ENCODE measurements around the gene SLC35F6.
"Not testable (repeated sequence)": the region's sequence is repeated elsewhere in the genome, so short reads cannot be mapped to it uniquely, and the experiment has no call there.

SLC35F6 gene

DNA sequence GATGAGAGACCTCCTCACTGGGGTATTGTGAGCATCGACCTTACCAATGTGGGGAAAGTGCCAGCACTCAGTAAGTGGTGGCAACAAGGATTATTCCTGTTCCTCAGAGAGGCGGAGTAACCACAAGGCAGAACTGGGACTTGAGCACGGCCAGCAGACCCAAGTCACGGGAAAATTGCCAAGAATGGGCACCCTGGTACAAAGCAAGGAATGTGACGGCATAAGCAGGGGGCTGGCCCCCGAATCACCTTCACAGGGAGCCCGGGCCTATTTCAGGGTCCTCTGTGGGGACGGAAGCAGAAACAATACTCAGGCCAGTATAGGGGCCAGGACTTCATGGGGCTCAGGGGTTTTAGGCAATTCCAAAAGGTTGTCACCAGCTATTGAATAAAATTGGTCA is 47.2 kb downstream of the SLC35F6 start:
- Histone ChIP-seq H3K27me3 (ENCODE audit: control insufficient read depth, insufficient read depth, low read length) (no peaks in the 10 kb centered on the region), H3K4me1 (ENCODE audit: control insufficient read depth, insufficient read depth, low read length) (no peaks in the 10 kb centered on the region), H3K36me3 (ENCODE audit: control insufficient read depth, insufficient read depth, low read length) (no peaks in the 10 kb centered on the region), H3K4me3 (ENCODE audit: low read length) (no peak overlapping the region), H3K27ac (ENCODE audit: low read length) (no peak overlapping the region), H3K9me3 (ENCODE audit: control insufficient read depth, insufficient read depth, low read length) (no peaks in the 10 kb centered on the region)
- no CpG with 5 or more reads among the region's 8 CpGs for WGBS (ENCODE audit: insufficient coverage, insufficient read length)
- DNase-seq (ENCODE audit: low read depth, low spot score), result no peak

GRCh38 chr2:26811791-26812694 is 48.0 kb downstream of the SLC35F6 start:
- H3K9me3 ChIP-seq (ENCODE audit: control insufficient read depth, insufficient read depth, low read length), result no peaks in the 10 kb centered on the region
- no peaks in the 10 kb centered on the region for H3K27me3 ChIP-seq (ENCODE audit: control insufficient read depth, insufficient read depth, low read length)
- no peaks in the 10 kb centered on the region for H3K36me3 ChIP-seq (ENCODE audit: control insufficient read depth, insufficient read depth, low read length)
- no peak for DNase-seq (ENCODE audit: low read depth, low spot score)
- no peak overlapping the region for H3K27ac ChIP-seq (ENCODE audit: low read length)
- H3K4me3 ChIP-seq (ENCODE audit: low read length), result no peak overlapping the region
- WGBS (ENCODE audit: insufficient coverage, insufficient read length), result no CpG with 5 or more reads among the region's 14 CpGs
- no peaks in the 10 kb centered on the region for H3K4me1 ChIP-seq (ENCODE audit: control insufficient read depth, insufficient read depth, low read length)

GRCh38 chr2:26812731-26813130 is 48.6 kb downstream of the SLC35F6 start:
- no CpG with 5 or more reads among the region's 3 CpGs for whole genome bisulfite sequencing (ENCODE audit: insufficient coverage, insufficient read length)
- Histone ChIP-seq H3K27me3 (ENCODE audit: control insufficient read depth, insufficient read depth, low read length) (no peaks in the 10 kb centered on the region), H3K27ac (ENCODE audit: low read length) (no peak overlapping the region)

DNA sequence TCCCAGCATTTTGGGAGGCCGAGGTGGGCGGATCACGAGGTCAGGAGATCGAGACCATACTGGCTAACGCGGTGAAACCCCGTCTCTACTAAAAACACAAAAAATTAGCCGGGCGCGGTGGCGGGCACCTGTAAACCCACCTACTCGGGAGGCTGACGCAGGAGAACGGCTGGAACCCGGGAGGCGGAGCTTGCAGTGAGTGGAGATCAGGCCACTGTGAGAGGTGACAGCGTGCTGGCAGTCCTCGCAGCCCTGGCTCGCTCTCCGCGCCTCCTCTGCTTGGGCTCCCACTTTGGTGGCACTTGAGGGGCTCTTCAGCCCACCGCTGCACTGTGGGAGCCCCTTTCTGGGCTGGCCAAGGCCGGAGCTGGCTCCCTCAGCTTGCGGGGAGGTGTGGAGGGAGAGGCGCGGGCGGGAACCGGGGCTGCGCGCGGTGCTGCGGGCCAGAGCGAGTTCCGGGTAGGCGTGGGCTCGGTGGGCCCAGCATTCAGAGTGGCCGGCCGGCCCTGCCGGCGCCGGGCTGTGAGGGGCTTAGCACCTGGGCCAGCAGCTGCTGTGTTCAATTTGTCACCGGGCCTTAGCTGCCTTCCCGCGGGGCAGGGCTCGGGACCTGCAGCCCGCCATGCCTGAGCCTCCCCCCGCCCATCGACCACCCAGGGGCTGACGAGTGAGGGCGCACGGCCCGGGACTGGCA is 50.1 kb downstream of the SLC35F6 start:
- not testable (repeated sequence) for DNase-seq (ENCODE audit: low read depth, low spot score); H3K27ac ChIP-seq (ENCODE audit: low read length); H3K9me3 ChIP-seq (ENCODE audit: control insufficient read depth, insufficient read depth, low read length); H3K27me3 ChIP-seq (ENCODE audit: control insufficient read depth, insufficient read depth, low read length); H3K4me1 ChIP-seq (ENCODE audit: control insufficient read depth, insufficient read depth, low read length); H3K4me3 ChIP-seq (ENCODE audit: low read length); H3K36me3 ChIP-seq (ENCODE audit: control insufficient read depth, insufficient read depth, low read length)
- WGBS (ENCODE audit: insufficient coverage, insufficient read length), result no CpG with 5 or more reads among the region's 52 CpGs

More at GRCh38 chr2:26812731-26813130, 48.6 kb downstream of the SLC35F6 start:
- DNase-seq (ENCODE audit: low read depth, low spot score), result no peak
- Histone ChIP-seq H3K4me1 (ENCODE audit: control insufficient read depth, insufficient read depth, low read length) (no peaks in the 10 kb centered on the region), H3K9me3 (ENCODE audit: control insufficient read depth, insufficient read depth, low read length) (no peaks in the 10 kb centered on the region), H3K36me3 (ENCODE audit: control insufficient read depth, insufficient read depth, low read length) (no peaks in the 10 kb centered on the region), H3K4me3 (ENCODE audit: low read length) (no peak overlapping the region)

- no peaks in the 10 kb centered on the region for H3K36me3 ChIP-seq (ENCODE audit: control insufficient read depth, insufficient read depth, low read length)
- H3K4me1 ChIP-seq (ENCODE audit: control insufficient read depth, insufficient read depth, low read length), result peaks cover 2% of the 10 kb centered on the region; the same call in 1 of the 2 replicates
- H3K27me3 ChIP-seq (ENCODE audit: control insufficient read depth, insufficient read depth, low read length), result no peaks in the 10 kb centered on the region
- no peak overlapping the region for H3K4me3 ChIP-seq (ENCODE audit: low read length)
- no CpG with 5 or more reads among the region's 3 CpGs for WGBS (ENCODE audit: insufficient coverage, insufficient read length)
- H3K27ac ChIP-seq (ENCODE audit: low read length), result no peak overlapping the region
- peak; percentile 20 for DNase-seq (ENCODE audit: low read depth, low spot score)
- no peaks in the 10 kb centered on the region for H3K9me3 ChIP-seq (ENCODE audit: control insufficient read depth, insufficient read depth, low read length)
Observed at GRCh38 chr2:26816893-26817292, 52.8 kb downstream of the SLC35F6 start.

- no peaks in the 10 kb centered on the region for H3K36me3 ChIP-seq (ENCODE audit: control insufficient read depth, insufficient read depth, low read length)
- peaks cover 2% of the 10 kb centered on the region; the same call in 1 of the 2 replicates for H3K4me1 ChIP-seq (ENCODE audit: control insufficient read depth, insufficient read depth, low read length)
- no peaks in the 10 kb centered on the region for H3K27me3 ChIP-seq (ENCODE audit: control insufficient read depth, insufficient read depth, low read length)
- H3K27ac ChIP-seq (ENCODE audit: low read length), result no peak overlapping the region
- H3K9me3 ChIP-seq (ENCODE audit: control insufficient read depth, insufficient read depth, low read length), result no peaks in the 10 kb centered on the region
- no CpG with 5 or more reads among the region's 5 CpGs for WGBS (ENCODE audit: insufficient coverage, insufficient read length)
- H3K4me3 ChIP-seq (ENCODE audit: low read length), result no peak overlapping the region
- no peak for DNase-seq (ENCODE audit: low read depth, low spot score)
Observed at GRCh38 chr2:26818255-26818654, 54.2 kb downstream of the SLC35F6 start.

DNA sequence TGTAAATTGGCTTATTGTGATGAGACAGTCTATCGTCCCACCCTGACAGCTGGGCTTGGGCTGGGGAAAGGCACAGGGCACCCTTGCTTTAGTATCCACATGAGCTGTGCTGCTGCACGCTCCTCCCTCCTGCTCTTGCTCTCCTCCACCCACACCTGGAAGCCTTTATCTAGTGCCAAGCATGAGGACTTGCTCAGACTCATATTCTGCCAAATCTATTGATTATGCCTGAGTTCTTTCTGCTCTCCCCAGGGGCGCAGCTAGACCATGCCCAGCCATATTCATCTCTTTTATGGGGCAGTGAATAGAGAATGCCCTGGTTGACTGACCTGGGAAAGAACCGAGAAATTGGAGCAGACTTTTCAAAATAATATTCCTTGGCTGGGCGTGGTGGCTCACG is 54.9 kb downstream of the SLC35F6 start:
- no peak for DNase-seq (ENCODE audit: low read depth, low spot score)
- WGBS (ENCODE audit: insufficient coverage, insufficient read length), result no CpG with 5 or more reads among the region's 6 CpGs

GRCh38 chr2:26820932-26821331 is 56.8 kb downstream of the SLC35F6 start:
- no peak for DNase-seq (ENCODE audit: low read depth, low spot score)
- no peak overlapping the region for H3K4me3 ChIP-seq (ENCODE audit: low read length)
- peaks cover 2% of the 10 kb centered on the region; the same call in 1 of the 2 replicates for H3K4me1 ChIP-seq (ENCODE audit: control insufficient read depth, insufficient read depth, low read length)
- H3K27ac ChIP-seq (ENCODE audit: low read length), result no peak overlapping the region
- no peaks in the 10 kb centered on the region for H3K27me3 ChIP-seq (ENCODE audit: control insufficient read depth, insufficient read depth, low read length)
- no peaks in the 10 kb centered on the region for H3K9me3 ChIP-seq (ENCODE audit: control insufficient read depth, insufficient read depth, low read length)
- no CpG with 5 or more reads among the region's 7 CpGs for WGBS (ENCODE audit: insufficient coverage, insufficient read length)
- H3K36me3 ChIP-seq (ENCODE audit: control insufficient read depth, insufficient read depth, low read length), result no peaks in the 10 kb centered on the region

More for the DNA sequence above, 54.9 kb downstream of the SLC35F6 start:
- H3K4me1 ChIP-seq (ENCODE audit: control insufficient read depth, insufficient read depth, low read length), result peaks cover 2% of the 10 kb centered on the region; the same call in 1 of the 2 replicates
- H3K36me3 ChIP-seq (ENCODE audit: control insufficient read depth, insufficient read depth, low read length), result no peaks in the 10 kb centered on the region
- no peak overlapping the region for H3K27ac ChIP-seq (ENCODE audit: low read length)
- no peaks in the 10 kb centered on the region for H3K9me3 ChIP-seq (ENCODE audit: control insufficient read depth, insufficient read depth, low read length)
- no peaks in the 10 kb centered on the region for H3K27me3 ChIP-seq (ENCODE audit: control insufficient read depth, insufficient read depth, low read length)
- H3K4me3 ChIP-seq (ENCODE audit: low read length), result no peak overlapping the region

DNA sequence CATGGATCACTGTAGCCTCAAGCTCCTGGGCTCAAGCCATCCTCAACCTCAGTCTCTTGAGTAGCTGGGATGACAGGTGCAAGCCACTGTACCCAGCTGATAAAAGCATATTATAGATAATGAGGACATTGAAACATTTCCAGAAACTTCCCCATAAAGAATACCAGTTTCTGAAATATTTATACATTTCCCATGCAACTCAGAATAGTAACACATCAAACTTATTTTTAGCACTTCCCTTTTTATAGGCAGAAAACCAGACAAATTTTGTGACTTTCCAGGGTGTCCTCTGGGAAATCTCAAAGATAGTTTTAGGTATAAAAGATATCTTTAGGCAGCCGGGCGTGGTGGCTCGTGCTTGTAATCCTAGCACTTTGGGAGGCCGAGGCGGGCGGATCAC is 58.8 kb downstream of the SLC35F6 start:
- Histone ChIP-seq H3K36me3 (ENCODE audit: control insufficient read depth, insufficient read depth, low read length) (no peaks in the 10 kb centered on the region), H3K4me1 (ENCODE audit: control insufficient read depth, insufficient read depth, low read length) (peaks cover 2% of the 10 kb centered on the region; the same call in 1 of the 2 replicates), H3K4me3 (ENCODE audit: low read length) (no peak overlapping the region), H3K27ac (ENCODE audit: low read length) (no peak overlapping the region), H3K9me3 (ENCODE audit: control insufficient read depth, insufficient read depth, low read length) (no peaks in the 10 kb centered on the region), H3K27me3 (ENCODE audit: control insufficient read depth, insufficient read depth, low read length) (no peaks in the 10 kb centered on the region)
- DNase-seq (ENCODE audit: low read depth, low spot score), result no peak
- WGBS (ENCODE audit: insufficient coverage, insufficient read length), result no CpG with 5 or more reads among the region's 6 CpGs
